ENCODE data around the gene GPR15LG. TPM values are rescaled to one million over a fixed set of nuclear protein-coding genes. Genes with fewer than 3 reads are reported as not detected.
A peak's percentile ranks its signal among the peaks of the same experiment; 100 is the strongest.
"Not testable (repeated sequence)": the region's sequence is repeated elsewhere in the genome, so short reads cannot be mapped to it uniquely, and the experiment has no call there.

GPR15LG gene
- total RNA-seq, 1 donor: not detected

DNA sequence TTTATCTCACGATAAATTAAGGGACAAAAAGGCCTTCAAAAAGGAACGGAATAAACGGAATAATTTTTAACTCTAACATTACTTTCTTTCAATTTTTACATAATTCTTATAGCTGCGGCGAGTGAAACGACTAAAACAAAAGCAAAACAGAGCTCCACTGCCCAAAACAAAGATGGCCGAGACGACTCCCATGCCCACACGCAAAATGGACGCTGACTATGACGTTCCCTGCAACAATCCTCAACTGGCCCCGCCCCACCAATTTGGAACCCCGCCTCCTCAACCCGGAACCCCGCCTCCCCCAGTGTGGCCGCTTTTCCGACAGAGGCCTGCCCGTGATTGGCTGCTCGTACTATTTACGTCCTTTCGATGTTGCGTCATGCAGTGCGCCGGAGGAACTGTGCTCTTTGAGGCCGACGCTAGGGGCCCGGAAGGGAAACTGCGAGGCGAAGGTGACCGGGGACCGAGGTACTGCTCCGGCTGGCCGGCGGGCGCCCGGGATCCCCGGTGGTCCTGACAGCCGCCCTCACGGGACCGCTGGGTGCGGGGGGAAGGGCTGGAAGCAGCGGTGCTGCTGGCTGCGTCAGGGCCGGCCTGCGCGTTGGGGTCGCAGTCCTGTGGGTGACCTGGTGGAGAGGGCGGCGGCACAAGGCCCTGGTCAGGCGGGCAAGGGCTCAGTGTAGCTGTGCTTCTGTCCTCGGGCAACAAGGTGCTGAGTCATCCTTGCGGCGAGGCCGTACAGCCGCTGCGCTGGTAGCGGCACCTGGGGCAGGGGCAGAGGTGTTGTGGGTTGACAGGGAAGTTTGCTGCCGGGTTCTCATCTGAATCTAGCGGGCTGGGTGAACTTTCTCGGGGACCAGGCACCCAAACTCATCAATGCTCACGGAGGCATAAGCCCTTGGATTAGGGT is 34.2 kb upstream of the GPR15LG start, which contains the start of gene GHITM:
TSS of gene GHITM (plus strand) at position 384 of the 910 bp plus-strand sequence. CDS start 1,992 bp downstream, outside the sequence.
- TF ChIP-seq, protein P1, sequence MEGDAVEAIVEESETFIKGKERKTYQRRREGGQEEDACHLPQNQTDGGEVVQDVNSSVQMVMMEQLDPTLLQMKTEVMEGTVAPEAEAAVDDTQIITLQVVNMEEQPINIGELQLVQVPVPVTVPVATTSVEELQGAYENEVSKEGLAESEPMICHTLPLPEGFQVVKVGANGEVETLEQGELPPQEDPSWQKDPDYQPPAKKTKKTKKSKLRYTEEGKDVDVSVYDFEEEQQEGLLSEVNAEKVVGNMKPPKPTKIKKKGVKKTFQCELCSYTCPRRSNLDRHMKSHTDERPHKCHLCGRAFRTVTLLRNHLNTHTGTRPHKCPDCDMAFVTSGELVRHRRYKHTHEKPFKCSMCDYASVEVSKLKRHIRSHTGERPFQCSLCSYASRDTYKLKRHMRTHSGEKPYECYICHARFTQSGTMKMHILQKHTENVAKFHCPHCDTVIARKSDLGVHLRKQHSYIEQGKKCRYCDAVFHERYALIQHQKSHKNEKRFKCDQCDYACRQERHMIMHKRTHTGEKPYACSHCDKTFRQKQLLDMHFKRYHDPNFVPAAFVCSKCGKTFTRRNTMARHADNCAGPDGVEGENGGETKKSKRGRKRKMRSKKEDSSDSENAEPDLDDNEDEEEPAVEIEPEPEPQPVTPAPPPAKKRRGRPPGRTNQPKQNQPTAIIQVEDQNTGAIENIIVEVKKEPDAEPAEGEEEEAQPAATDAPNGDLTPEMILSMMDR (IDR thresholded peaks at IDR 0.05; ENCODE audit: insufficient read depth, low read length): peak; percentile 53
- DNase-seq (ENCODE audit: low read depth): peak; percentile 99
- H3K4me3 ChIP-seq (ENCODE audit: low read depth, low read length): peak within 1 kb of the TSS; percentile 100

DNA sequence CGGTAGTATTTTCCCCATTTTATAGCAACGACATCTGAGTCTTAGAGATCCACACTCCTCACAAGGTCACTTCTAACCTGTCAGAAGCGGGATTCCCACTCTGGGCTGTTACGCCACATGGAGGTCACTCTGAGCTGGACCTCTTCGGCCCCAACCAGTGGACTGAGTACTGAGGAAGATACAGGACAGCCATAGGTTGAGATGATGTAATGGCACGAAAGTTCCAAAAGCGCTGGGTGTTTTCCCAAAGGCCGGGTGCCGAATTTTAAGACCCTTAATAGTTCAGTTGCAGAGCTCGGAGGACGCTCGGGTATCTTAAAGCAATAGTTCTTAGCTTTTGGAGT is 33.6 kb upstream of the GPR15LG start:
- TF ChIP-seq, protein P1 (IDR thresholded peaks at IDR 0.05; ENCODE audit: insufficient read depth, low read length): no peak
- peak; percentile 66 for DNase-seq (ENCODE audit: low read depth)
- peak overlapping the region; percentile 100 for H3K4me3 ChIP-seq (ENCODE audit: low read depth, low read length)

- DNase-seq (ENCODE audit: low read depth): no peak
- TF ChIP-seq, protein P1 (IDR thresholded peaks at IDR 0.05; ENCODE audit: insufficient read depth, low read length): no peak
- H3K4me3 ChIP-seq (ENCODE audit: low read depth, low read length): no peak overlapping the region
These were observed 26.3 kb upstream of the GPR15LG start for GRCh38 chr10:84147347-84147746.

DNA sequence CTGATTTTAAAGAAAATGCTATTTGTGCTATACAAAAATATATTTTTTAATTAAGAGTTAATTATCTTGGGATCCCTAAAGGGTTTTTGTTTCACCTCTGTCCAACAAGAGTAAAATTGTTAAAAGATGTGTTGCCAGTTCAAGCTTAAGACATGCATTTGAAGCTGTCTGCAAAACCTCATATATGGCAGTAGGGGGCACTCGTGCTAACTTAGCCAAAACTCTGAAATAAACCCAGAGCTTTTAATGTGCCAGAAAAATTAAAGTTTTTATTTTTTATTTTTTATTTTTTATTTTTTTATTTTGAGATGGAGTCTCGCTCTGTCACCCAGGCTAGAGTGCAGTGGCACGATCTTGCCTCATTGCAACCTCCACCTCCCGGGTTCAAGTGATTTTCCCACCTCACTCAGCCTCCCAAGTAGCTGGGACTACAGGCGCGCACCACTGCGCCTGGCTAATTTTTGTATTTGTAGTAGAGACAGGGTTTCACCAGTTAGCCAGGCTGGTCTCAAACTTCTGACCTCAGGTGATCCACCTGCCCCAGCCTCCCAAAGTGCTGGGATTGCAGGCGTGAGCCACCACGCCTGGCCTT is 25.5 kb upstream of the GPR15LG start:
- TF ChIP-seq, protein P1 (IDR thresholded peaks at IDR 0.05; ENCODE audit: insufficient read depth, low read length): peak; percentile 79
- not testable (repeated sequence) for H3K4me3 ChIP-seq (ENCODE audit: low read depth, low read length)
- peak; percentile 62 for DNase-seq (ENCODE audit: low read depth)

- TF ChIP-seq, protein P1 (IDR thresholded peaks at IDR 0.05; ENCODE audit: insufficient read depth, low read length): no peak
- H3K4me3 ChIP-seq (ENCODE audit: low read depth, low read length): no peak overlapping the region
- no peak for DNase-seq (ENCODE audit: low read depth)
These were observed 23.7 kb upstream of the GPR15LG start for GRCh38 chr10:84149854-84150253.

- DNase-seq (ENCODE audit: low read depth): no peak
- TF ChIP-seq, protein P1 (IDR thresholded peaks at IDR 0.05; ENCODE audit: insufficient read depth, low read length): no peak
- no peak overlapping the region for H3K4me3 ChIP-seq (ENCODE audit: low read depth, low read length)
These were observed 20.8 kb upstream of the GPR15LG start for GRCh38 chr10:84152769-84153168.

All from fibroblast of the aortic adventitia (primary cell).